ENCODE results near the gene TCEA2.
"Not testable (repeated sequence)": the region's sequence is repeated elsewhere in the genome, so short reads cannot be mapped to it uniquely, and the experiment has no call there.

Gene TCEA2

DNA sequence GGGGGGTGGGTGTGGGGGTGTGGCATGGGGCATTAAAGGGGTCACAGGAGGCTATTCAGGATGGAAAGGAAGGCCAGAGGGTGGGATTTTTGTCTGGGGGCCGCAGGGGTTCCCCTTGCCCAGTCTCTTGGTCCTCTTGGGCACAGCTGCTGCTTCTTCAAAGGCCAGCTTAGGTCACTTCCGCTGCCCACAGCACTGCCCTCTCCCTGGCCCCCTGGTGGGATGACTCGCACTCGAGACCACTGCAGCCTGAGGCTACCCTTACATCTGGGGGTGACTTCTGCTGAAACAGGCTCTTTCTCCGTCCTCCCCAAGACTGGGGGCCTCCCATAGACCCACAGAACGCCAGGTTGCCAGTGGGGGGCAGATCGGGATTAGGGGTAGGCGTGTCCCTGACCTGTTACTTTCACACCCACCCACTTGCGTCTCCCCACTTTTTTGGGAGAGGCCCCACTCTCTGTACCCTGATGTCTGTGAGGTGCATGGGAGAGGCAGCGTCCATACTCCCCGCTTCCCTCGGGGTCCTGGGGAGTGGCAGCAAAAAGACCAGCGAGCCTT lies 19.9 kb downstream of the TCEA2 start:
- no peak for DNase-seq (ENCODE audit: low read depth)
- H3K4me3 ChIP-seq (ENCODE audit: low read depth, low read length): peak overlapping the region; percentile 38
- TF ChIP-seq, protein P1, sequence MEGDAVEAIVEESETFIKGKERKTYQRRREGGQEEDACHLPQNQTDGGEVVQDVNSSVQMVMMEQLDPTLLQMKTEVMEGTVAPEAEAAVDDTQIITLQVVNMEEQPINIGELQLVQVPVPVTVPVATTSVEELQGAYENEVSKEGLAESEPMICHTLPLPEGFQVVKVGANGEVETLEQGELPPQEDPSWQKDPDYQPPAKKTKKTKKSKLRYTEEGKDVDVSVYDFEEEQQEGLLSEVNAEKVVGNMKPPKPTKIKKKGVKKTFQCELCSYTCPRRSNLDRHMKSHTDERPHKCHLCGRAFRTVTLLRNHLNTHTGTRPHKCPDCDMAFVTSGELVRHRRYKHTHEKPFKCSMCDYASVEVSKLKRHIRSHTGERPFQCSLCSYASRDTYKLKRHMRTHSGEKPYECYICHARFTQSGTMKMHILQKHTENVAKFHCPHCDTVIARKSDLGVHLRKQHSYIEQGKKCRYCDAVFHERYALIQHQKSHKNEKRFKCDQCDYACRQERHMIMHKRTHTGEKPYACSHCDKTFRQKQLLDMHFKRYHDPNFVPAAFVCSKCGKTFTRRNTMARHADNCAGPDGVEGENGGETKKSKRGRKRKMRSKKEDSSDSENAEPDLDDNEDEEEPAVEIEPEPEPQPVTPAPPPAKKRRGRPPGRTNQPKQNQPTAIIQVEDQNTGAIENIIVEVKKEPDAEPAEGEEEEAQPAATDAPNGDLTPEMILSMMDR (IDR thresholded peaks at IDR 0.05; ENCODE audit: low read depth, low read length, missing control alignments): no peak
- in situ Hi-C loops (cut with HindIII; ENCODE audit: low sequenced_read_pairs): no loop called here

DNA sequence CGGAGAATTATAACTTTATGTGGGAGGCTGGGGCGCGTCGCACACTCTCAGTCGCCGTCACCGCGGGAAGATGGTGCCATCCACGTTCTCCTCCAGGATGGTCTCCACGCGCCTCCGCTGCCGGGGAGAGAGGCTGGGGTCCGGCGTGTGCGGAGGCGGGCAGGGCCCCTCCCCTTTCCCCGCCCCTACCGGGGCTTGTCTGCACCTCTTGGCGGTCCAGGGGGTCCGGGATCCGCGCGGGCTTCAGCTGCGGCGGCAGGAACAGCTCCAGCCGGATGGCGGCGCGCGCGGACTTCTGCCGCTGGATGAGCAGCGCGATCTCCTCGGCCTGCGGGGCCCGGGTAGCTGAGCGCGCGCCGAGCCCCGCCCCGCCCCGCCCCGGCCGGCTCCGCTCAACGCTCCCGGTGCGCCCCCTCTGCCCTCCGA lies 20.4 kb downstream of the TCEA2 start:
- no peak for DNase-seq (ENCODE audit: low read depth)
- in situ Hi-C loops (cut with HindIII; ENCODE audit: low sequenced_read_pairs): no loop called here
- H3K4me3 ChIP-seq (ENCODE audit: low read depth, low read length): peak overlapping the region; percentile 38
- TF ChIP-seq, protein P1 (IDR thresholded peaks at IDR 0.05; ENCODE audit: low read depth, low read length, missing control alignments): peak; percentile 55

GRCh38 chr20:64083804-64084684 lies 21.0 kb downstream of the TCEA2 start, which contains the start of gene LKAAEAR1:
Gene LKAAEAR1 (minus strand): TSS chr20:64084398. CDS start chr20:64084219, 179 bp downstream.
- in situ Hi-C loops (cut with HindIII; ENCODE audit: low sequenced_read_pairs): no loop called here
- TF ChIP-seq, protein P1 (IDR thresholded peaks at IDR 0.05; ENCODE audit: low read depth, low read length, missing control alignments): no peak
- H3K4me3 ChIP-seq (ENCODE audit: low read depth, low read length): peak within 1 kb of the TSS; percentile 38
- no peak for DNase-seq (ENCODE audit: low read depth)

GRCh38 chr20:64084685-64085152 lies 21.7 kb downstream of the TCEA2 start:
- TF ChIP-seq, protein P1 (IDR thresholded peaks at IDR 0.05; ENCODE audit: low read depth, low read length, missing control alignments): no peak
- DNase-seq (ENCODE audit: low read depth): no peak
- no peak overlapping the region for H3K4me3 ChIP-seq (ENCODE audit: low read depth, low read length)
- in situ Hi-C loops (cut with HindIII; ENCODE audit: low sequenced_read_pairs): no loop called here

DNA sequence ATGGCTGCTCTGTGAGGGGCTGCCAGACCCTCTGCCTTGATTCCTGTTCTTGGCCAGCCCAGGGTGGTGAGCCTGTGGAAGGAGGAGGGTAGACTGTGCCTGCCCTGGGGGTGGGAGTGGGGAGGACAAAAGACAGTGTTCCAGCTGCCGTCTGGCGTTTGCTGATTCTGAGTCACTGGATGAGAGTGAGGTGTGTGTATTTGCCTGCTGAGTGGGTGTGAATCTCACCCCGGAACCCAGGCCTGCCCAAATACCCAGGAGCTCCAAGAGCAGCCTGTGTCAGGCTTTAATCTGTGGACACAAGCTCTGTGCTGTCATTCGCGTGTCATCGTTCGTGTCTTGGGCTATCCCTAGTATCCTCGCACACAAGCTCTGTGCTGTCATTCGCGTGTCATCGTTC lies 23.8 kb downstream of the TCEA2 start:
- no peak overlapping the region for H3K4me3 ChIP-seq (ENCODE audit: low read depth, low read length)
- in situ Hi-C loops (cut with HindIII; ENCODE audit: low sequenced_read_pairs): no loop called here
- TF ChIP-seq, protein P1 (IDR thresholded peaks at IDR 0.05; ENCODE audit: low read depth, low read length, missing control alignments): no peak
- DNase-seq (ENCODE audit: low read depth): no peak

DNA sequence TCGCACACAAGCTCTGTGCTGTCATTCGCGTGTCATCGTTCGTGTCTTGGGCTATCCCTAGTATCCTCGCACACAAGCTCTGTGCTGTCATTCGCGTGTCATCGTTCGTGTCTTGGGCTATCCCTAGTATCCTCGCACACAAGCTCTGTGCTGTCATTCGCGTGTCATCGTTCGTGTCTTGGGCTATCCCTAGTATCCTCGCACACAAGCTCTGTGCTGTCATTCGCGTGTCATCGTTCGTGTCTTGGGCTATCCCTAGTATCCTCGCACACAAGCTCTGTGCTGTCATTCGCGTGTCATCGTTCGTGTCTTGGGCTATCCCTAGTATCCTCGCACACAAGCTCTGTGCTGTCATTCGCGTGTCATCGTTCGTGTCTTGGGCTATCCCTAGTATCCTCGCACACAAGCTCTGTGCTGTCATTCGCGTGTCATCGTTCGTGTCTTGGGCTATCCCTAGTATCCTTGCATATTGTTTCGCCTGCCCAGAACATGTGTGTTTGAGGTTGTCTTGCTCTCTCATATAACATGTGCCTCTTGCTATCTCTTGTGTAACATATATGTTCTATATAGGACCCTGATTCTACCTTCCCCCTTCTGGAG lies 24.3 kb downstream of the TCEA2 start:
- DNase-seq (ENCODE audit: low read depth); in situ Hi-C loops (cut with HindIII; ENCODE audit: low sequenced_read_pairs); H3K4me3 ChIP-seq (ENCODE audit: low read depth, low read length): not testable (repeated sequence)

DNA sequence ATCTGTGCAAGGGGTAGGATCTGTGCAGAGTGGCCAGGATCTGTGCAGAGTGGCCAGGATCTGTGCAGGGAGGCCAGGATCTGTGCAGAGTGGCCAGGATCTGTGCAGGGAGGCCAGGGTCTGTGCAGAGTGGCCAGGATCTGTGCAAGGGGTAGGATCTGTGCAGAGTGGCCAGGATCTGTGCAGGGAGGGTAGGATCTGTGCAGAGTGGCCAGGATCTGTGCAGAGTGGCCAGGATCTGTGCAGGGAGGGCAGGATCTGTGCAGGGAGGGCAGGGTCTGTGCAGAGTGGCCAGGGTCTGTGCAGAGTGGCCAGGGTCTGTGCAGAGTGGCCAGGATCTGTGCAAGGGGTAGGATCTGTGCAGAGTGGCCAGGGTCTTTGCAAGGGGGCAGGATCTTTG lies 25.6 kb downstream of the TCEA2 start:
- H3K4me3 ChIP-seq (ENCODE audit: low read depth, low read length); in situ Hi-C loops (cut with HindIII; ENCODE audit: low sequenced_read_pairs); DNase-seq (ENCODE audit: low read depth): not testable (repeated sequence)
